NCI-H748 (cell line): ENCODE results near the gene CTXN1.

Experiments used
- DNase-seq: peaks from one replicate; lab custom pipeline; 2025; ENCODE audit not compliant: unreplicated experiment; lab: John Stamatoyannopoulos, UW

The CTXN1 gene

DNA sequence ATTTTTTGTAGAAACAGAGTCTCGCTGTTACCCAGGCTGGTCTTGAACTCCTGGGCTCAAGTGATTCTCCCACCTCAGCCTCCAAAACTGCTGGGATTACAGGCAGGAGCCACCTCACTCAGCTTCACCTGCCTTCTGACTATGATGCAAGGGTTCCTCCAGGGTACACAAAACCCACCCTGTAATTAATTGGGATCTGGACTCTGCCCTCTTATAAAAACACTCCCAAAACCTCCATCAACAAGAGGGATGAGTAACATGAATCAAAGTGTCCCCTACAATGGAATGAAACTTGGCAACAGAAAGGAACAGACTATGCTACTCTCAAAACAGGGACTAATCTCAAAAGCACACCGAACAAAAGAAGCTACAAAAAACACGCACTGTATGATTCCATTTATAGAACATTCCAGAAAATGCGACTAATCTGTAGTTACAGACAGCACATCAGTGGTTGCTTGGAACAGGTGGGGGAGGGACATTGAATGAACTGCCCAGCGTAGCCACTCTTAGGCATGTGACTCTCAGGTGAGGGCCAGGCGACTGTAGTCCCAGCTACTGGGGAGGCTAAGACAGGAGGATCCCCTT, 48.6 kb downstream of the CTXN1 start:
- DNase-seq, result no peak

DNA sequence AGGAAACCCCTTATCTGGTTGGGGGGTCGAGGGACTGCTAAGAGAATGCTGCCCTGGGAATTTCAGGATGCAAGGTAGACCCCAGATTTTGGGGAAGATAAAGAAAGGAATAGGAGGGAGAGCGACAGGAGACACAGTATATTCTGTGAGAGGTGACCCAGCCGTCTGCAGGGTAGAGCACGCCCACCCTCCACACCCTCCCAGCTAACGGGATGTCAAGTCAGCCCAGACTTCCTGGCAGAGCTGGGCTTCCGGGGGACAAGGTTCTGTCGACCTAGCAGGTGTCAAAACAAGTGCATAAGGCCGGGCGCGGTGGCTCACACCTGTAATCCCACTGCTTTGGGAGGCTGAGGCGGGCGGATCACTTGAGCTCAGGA, 51.0 kb downstream of the CTXN1 start:
- no peak for DNase-seq
